ENCODE measurements around the gene DOCK4. TPM values are rescaled to one million over a fixed set of nuclear protein-coding genes. Genes with fewer than 3 reads are reported as not detected.

The DOCK4 gene
- total RNA-seq, 1 donor from 2014 or later: 11.8 TPM

- ATAC-seq: no peak
- DNase-seq (ENCODE audit: low spot score): no peak
These were observed 9.6 kb upstream of the DOCK4 start for GRCh38 chr7:112215787-112216186.

DNA sequence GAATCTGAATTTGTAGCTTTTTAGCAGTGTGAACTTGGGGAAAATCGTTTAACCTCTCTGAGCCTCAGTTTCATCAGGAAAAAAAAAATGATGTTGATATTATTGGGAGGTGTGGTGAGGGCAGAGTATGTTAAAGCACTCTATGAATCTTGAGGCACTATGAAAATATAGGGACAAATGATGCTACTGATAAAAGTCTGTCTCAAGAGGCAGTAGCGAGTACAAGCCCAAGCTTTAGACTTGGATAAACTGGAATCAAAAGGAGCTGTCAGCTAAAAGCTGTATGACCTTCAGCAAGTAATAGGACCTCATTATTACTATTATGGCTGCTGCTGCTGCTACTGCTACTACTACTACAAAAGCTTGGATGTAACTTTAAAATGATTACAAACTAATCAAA is 8.7 kb upstream of the DOCK4 start:
- DNase-seq (ENCODE audit: low spot score): no peak
- no peak for ATAC-seq

GRCh38 chr7:112214268-112214667 is 8.1 kb upstream of the DOCK4 start:
- no peak for DNase-seq (ENCODE audit: low spot score)
- no peak for ATAC-seq

- DNase-seq (ENCODE audit: low spot score): no peak
- ATAC-seq: no peak
These were observed 7.5 kb upstream of the DOCK4 start for GRCh38 chr7:112213735-112214134.

DNA sequence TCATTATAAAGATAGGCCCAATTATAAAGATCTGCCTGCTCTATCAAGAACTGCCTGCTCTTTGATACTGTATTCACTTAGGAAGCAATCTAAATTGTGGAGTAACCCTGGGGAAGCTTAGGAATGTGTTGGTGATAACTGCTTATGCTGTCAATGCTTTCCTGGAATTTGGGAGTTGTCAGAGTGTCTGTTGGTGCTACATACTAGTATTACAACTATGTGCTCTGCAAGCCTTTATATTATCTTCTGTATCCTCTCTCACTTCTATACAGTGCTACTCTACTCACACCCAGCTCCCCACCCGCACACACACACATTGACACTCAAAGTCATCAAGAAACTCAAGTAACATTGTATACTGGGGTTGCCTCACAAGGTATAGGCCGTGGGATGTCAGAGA is 6.4 kb upstream of the DOCK4 start:
- no peak for ATAC-seq
- no peak for DNase-seq (ENCODE audit: low spot score)

DNA sequence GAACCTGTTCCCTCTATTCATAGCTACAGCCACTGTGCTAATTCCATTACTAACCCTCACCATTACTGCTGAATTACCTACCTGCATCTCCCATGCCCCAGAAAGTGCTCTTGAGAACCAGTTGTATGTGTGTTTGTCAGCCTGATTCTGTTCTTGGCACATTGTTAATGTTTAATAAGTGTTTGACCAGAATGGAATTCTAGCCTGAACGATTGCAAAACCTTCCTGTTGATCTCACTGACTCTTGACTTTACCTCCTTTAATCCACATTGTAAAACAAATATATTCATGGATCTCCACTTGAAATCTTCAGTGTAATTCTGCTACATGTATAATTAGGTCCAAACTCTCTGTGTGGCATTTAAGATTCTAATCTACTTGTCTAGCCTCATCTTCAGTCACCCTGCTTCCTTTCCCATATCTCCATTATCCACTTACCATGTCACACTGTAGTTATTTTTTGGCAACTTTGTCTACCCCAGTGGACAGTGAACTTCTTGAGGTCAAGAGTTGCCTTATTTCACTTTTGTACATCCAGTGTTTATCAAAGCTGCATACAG is 5.2 kb upstream of the DOCK4 start:
- DNase-seq (ENCODE audit: low spot score) (no peak), ATAC-seq (peak; percentile 58)

- DNase-seq (ENCODE audit: low spot score): no peak
- no peak for ATAC-seq
These were observed 1.6 kb upstream of the DOCK4 start for GRCh38 chr7:112207765-112208164.

GRCh38 chr7:112206991-112207592 is 893 bp upstream of the DOCK4 start:
- no peak for ATAC-seq
- no peak for DNase-seq (ENCODE audit: low spot score)

DNA sequence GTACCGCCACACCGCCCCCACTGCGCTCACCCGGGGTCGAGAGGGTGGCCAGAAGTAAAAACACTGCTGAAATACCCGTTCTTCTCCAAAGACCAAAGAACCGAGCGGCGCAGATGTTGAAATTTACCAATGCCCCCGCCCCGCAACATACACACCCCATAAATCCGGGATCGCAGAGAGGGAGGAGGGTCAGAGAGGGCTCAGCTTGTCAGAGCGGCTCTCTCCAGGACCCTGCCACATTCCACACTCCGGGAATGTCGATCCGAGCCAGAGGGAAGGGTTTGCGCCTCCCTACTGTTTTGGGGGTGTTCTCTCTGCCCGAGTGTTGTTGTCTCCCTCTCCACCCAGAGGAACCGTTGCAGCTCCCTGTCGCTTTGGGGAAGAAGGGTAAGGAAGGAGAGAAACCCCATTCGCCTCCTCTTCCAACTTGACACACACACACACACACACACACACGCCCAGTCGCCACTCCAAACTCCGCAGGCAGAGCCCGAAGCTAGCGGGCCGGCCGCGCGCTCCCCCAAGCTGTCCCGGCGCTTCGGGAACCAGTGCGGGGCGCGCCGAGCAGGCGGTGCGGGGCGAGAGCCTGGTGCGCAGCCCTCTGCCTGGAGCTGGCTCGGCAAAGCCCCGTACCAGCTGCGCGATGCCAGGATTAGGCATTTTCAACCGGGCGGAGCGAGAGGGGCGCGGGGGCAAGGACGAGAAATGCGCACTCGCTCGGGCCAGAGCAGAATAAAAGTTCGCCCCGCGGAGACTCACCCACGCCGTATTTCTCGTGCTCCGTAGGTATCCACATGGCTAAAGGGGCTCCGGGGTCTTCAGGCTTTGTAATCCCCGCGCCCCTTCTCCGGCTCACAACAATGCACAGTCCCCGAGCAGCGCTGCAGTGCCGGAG is 609 bp downstream of the DOCK4 start:
- DNase-seq (ENCODE audit: low spot score) (peak; percentile 78), ATAC-seq (peak; percentile 62)

DNA sequence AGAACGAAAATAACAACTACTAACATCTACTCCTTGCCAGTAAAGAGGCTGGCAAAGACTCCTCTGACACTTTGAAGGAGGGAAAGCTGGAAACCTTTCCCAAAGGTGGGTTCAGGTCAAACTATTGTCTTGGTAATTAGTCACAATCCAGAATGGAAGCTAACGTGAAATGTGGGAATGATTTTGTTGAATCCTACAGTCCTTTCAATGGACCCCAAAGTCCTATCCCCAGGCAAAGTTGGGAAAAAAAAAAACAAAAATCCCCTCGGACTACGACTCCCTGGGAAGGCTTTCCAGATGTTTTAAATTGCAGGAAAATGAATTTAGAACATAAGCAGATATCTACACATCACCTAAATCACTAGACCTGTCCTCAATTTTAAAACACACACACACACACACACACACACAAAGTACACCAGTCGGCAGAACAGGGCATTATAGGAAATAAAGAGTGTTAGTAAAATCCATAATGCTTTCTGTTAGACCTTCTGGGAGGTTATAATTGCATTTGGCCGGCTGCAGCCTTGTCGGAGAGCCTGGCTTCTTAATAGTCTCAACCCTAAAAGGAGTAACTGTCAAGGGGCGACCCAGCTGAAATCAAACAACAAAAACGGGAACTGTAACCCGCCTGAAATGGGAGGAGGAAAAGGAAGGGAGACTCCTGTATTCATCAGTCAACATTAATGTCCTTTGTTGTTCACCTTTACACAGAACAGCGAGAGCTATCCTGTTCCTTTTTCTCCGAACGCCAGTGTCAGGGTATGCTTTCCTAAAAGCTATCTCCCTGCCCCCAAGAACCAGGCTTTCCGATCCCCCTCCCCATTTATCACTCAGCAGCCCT is 1.5 kb downstream of the DOCK4 start:
- peak; percentile 1 for ATAC-seq
- no peak for DNase-seq (ENCODE audit: low spot score)

DNA sequence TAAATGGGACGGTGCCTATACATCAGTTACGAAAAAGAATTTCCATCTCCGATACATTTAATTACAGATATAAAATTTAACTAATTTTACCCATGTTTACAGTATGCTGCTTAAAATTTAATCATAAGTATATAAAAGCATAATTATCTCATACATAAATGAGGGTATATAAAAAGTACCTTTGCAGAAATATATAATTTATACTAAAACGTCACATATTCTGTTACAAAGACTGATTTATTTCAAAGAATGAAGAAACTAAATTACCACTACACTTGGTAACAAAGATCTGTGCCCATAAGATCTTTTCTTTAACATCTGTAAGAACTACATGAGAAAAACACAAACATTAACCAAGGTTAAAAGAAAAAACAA is 2.8 kb downstream of the DOCK4 start:
- no peak for DNase-seq (ENCODE audit: low spot score)
- ATAC-seq: no peak

DNA sequence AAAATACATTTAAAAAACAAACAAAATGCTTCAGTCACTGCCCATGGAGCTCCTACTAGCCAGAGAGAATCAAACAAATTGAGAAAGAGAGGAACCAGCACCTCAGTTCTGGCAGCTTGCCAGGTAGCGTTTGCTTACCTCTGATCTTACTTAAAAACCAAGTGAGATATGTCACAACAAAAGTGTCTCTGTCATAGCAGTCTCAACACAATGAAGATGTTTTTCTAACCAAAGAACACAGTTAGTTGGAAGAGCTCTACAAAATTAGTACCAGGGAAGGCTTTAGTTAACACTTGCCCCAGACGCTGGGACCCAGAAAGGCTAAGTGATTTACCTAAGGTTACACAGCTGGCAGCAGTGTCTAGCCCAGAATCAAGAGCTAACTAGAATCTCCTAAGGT is 3.4 kb downstream of the DOCK4 start:
- ATAC-seq (no peak), DNase-seq (ENCODE audit: low spot score) (peak; percentile 84)

GRCh38 chr7:112201839-112202238 is 4.4 kb downstream of the DOCK4 start:
- no peak for DNase-seq (ENCODE audit: low spot score)
- ATAC-seq: no peak

- no peak for DNase-seq (ENCODE audit: low spot score)
- ATAC-seq: no peak
These were observed 4.8 kb downstream of the DOCK4 start for GRCh38 chr7:112201411-112201810.

- ATAC-seq (no peak), DNase-seq (ENCODE audit: low spot score) (no peak)
These were observed 6.5 kb downstream of the DOCK4 start for GRCh38 chr7:112199672-112200071.

DNA sequence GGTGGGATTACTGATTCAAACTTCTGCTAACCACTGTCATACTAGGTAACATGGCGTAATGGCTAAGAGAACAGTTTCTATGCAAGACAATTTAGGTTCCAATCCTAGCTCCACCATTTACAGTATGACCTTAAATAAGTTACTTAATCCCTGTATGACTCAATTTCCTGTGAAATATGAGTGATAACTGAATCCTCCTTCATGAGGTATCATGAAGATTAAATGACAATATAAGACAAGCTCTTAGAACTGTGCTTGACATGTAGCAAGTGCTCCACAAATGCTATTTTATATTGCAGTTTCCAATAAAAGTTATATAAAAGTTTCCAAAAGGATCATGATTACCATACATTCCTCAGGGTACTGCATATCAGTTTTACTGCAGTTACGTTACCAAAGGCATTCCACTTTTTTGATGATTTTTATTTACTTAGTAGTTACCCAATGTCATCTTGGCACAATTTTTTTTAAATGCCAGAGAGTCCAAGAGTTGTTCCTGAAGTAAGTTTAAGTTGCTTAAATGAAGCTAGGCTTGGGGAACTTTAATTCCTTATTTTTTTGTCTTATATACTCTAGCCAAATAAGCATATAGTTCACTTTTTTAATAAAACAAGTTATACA is 7.1 kb downstream of the DOCK4 start:
- ATAC-seq (peak; percentile 50), DNase-seq (ENCODE audit: low spot score) (no peak)

DNA sequence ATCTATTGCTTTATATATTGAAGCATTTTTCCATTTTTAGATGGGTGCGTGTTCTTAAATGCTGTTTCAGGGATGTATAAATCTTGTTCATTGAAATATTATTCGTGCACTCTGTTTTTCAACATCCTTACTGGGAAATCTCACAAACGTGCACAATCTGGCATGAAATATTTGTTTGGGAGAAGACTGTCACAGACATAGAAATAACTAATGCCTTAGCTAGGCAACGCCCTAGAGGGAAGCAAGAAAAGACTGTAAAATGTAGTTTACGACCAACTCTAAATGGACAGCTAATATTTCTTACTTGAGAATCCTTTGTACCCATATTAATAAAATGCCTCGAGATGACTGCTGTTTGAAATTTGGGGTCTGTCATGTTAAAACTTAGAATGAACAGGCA is 8.9 kb downstream of the DOCK4 start:
- ATAC-seq (no peak), DNase-seq (ENCODE audit: low spot score) (no peak)

- ATAC-seq (no peak), DNase-seq (ENCODE audit: low spot score) (no peak)
These were observed 10.5 kb downstream of the DOCK4 start for GRCh38 chr7:112195717-112196116.

- ATAC-seq (peak; percentile 92), DNase-seq (ENCODE audit: low spot score) (no peak)
These were observed 12.2 kb downstream of the DOCK4 start for GRCh38 chr7:112193915-112194502.
